ENCODE results near the gene ADGRF4.

Gene ADGRF4

GRCh38 chr6:47709160-47709559 is 10.8 kb downstream of the ADGRF4 start:
- no peaks in the 10 kb centered on the region for H3K36me3 Mint-ChIP-seq
- no peaks in the 10 kb centered on the region for H3K4me1 Mint-ChIP-seq (ENCODE audit: low read depth)
- peaks cover 3% of the 10 kb centered on the region for H3K27me3 Mint-ChIP-seq
- no peaks in the 10 kb centered on the region for H3K9me3 Mint-ChIP-seq (ENCODE audit: low read depth)
- H3K27ac Mint-ChIP-seq: no peak overlapping the region
- H3K4me3 Mint-ChIP-seq: no peak overlapping the region

- H3K4me3 Mint-ChIP-seq: no peak overlapping the region
- H3K4me1 Mint-ChIP-seq (ENCODE audit: low read depth): peaks cover 2% of the 10 kb centered on the region
- no peaks in the 10 kb centered on the region for H3K36me3 Mint-ChIP-seq
- H3K27me3 Mint-ChIP-seq: peaks cover 3% of the 10 kb centered on the region
- no peaks in the 10 kb centered on the region for H3K9me3 Mint-ChIP-seq (ENCODE audit: low read depth)
- no peak overlapping the region for H3K27ac Mint-ChIP-seq
Observed at GRCh38 chr6:47710295-47710694, 11.9 kb downstream of the ADGRF4 start.

GRCh38 chr6:47713200-47713599 is 14.8 kb downstream of the ADGRF4 start:
- Mint-ChIP-seq H3K4me1 (ENCODE audit: low read depth) (peaks cover 12% of the 10 kb centered on the region), H3K27me3 (no peaks in the 10 kb centered on the region), H3K9me3 (ENCODE audit: low read depth) (no peaks in the 10 kb centered on the region), H3K4me3 (no peak overlapping the region), H3K36me3 (no peaks in the 10 kb centered on the region), H3K27ac (no peak overlapping the region)

DNA sequence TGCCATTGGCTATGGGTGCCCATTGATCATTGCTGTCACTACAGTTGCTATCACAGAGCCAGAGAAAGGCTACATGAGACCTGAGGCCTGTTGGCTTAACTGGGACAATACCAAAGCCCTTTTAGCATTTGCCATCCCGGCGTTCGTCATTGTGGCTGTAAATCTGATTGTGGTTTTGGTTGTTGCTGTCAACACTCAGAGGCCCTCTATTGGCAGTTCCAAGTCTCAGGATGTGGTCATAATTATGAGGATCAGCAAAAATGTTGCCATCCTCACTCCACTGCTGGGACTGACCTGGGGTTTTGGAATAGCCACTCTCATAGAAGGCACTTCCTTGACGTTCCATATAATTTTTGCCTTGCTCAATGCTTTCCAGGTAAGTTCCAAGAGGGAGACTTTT is 16.4 kb downstream of the ADGRF4 start:
- H3K27ac Mint-ChIP-seq: no peak overlapping the region
- no peaks in the 10 kb centered on the region for H3K9me3 Mint-ChIP-seq (ENCODE audit: low read depth)
- H3K4me3 Mint-ChIP-seq: no peak overlapping the region
- H3K36me3 Mint-ChIP-seq: no peaks in the 10 kb centered on the region
- no peaks in the 10 kb centered on the region for H3K27me3 Mint-ChIP-seq
- peaks cover 12% of the 10 kb centered on the region for H3K4me1 Mint-ChIP-seq (ENCODE audit: low read depth)

- peak overlapping the region; percentile 66 for H3K27ac Mint-ChIP-seq
- H3K27me3 Mint-ChIP-seq: peaks cover 3% of the 10 kb centered on the region
- H3K36me3 Mint-ChIP-seq: no peaks in the 10 kb centered on the region
- H3K4me3 Mint-ChIP-seq: no peak overlapping the region
- H3K9me3 Mint-ChIP-seq (ENCODE audit: low read depth): no peaks in the 10 kb centered on the region
- H3K4me1 Mint-ChIP-seq (ENCODE audit: low read depth): peaks cover 12% of the 10 kb centered on the region
Observed at GRCh38 chr6:47715782-47716181, 17.4 kb downstream of the ADGRF4 start.

DNA sequence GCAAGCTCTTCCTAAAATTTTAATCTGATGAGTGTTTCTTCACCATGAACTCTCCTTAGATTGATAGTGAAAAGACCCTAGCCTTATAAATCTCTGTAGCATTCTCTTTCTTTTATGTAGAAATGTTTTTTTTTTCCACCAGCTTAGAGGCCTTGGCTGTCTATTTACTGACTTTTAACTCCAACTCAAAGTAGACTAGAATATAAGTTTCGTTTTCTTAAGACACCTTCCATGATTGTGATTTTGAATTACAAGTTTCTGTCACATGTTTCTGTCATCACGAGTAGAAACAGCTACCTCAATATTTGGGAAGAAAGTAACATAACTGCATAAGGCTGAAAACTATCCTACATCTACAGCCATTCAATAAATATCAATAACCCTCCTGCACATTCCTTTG is 17.8 kb downstream of the ADGRF4 start:
- Mint-ChIP-seq H3K4me3 (no peak overlapping the region), H3K27me3 (peaks cover 3% of the 10 kb centered on the region), H3K4me1 (ENCODE audit: low read depth) (peaks cover 12% of the 10 kb centered on the region), H3K36me3 (no peaks in the 10 kb centered on the region), H3K9me3 (ENCODE audit: low read depth) (no peaks in the 10 kb centered on the region), H3K27ac (peak overlapping the region; percentile 51)

DNA sequence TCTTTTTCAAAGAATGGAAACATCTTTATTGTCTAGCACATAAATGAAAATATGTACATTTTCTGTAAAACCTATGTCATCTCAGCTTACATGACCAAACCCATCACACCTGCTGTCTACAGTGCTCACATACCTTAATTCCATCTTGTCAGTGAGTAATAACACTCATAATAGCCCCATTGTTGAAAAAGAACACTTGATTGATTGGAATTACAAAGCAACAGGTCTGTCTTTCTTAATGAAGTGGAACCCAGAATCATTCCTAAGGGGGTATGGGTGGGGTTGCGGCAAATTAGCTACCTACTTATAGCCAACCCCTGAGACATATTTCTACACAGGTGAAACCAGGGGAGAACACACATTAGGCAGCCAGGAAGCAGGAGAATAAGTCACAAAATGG is 20.2 kb downstream of the ADGRF4 start:
- peaks cover 12% of the 10 kb centered on the region for H3K4me1 Mint-ChIP-seq (ENCODE audit: low read depth)
- H3K4me3 Mint-ChIP-seq: no peak overlapping the region
- H3K9me3 Mint-ChIP-seq (ENCODE audit: low read depth): no peaks in the 10 kb centered on the region
- no peaks in the 10 kb centered on the region for H3K36me3 Mint-ChIP-seq
- H3K27me3 Mint-ChIP-seq: peaks cover 3% of the 10 kb centered on the region
- H3K27ac Mint-ChIP-seq: no peak overlapping the region

DNA sequence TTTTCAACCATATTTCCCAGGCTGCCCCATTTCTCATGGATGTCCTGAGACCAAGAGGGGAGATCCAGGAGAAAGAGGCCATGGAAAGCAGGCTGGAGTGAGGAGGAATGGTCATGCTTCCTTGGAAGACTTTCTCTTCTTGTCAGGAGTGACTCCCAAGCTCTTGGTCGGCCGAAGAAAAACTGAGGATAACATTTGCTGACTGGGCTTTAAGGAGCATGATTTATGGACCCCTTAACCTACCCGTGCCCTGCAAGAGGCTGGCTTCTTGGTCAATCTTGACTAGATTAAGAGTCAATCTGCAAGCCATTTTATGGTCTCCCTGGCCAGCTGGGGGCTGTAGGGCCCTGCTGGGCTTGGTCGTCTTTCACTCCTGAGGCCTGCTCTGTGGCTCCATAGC is 22.8 kb downstream of the ADGRF4 start:
- Mint-ChIP-seq H3K9me3 (ENCODE audit: low read depth) (no peaks in the 10 kb centered on the region), H3K27ac (no peak overlapping the region), H3K27me3 (peaks cover 3% of the 10 kb centered on the region), H3K36me3 (no peaks in the 10 kb centered on the region), H3K4me3 (no peak overlapping the region), H3K4me1 (ENCODE audit: low read depth) (peaks cover 3% of the 10 kb centered on the region)

- no peak overlapping the region for H3K27ac Mint-ChIP-seq
- no peaks in the 10 kb centered on the region for H3K4me1 Mint-ChIP-seq (ENCODE audit: low read depth)
- H3K4me3 Mint-ChIP-seq: no peak overlapping the region
- no peaks in the 10 kb centered on the region for H3K36me3 Mint-ChIP-seq
- peaks cover 3% of the 10 kb centered on the region for H3K27me3 Mint-ChIP-seq
- no peaks in the 10 kb centered on the region for H3K9me3 Mint-ChIP-seq (ENCODE audit: low read depth)
Observed at GRCh38 chr6:47722194-47722593, 23.8 kb downstream of the ADGRF4 start.

DNA sequence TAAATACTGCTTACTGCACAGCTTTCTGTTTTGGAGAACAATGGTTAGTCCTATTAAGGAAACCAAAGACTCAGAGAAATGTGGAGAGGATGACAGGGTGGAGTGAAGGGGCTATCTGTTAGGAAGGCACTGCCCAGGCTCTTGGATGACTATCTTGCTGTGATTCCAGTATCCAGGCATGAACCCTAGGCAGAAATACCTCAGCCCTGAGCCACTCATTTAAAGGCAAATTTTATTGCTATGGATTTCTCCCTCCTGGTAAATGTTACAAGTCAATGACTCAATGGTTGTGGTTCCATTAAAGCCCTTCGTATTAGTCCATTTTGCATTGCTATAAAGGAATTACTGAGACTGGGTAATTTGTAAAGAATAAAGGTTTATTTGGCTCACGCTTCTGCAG is 25.9 kb downstream of the ADGRF4 start:
- no peaks in the 10 kb centered on the region for H3K36me3 Mint-ChIP-seq
- peaks cover 6% of the 10 kb centered on the region for H3K4me1 Mint-ChIP-seq (ENCODE audit: low read depth)
- H3K27ac Mint-ChIP-seq: no peak overlapping the region
- H3K27me3 Mint-ChIP-seq: peaks cover 3% of the 10 kb centered on the region
- H3K4me3 Mint-ChIP-seq: no peak overlapping the region
- H3K9me3 Mint-ChIP-seq (ENCODE audit: low read depth): no peaks in the 10 kb centered on the region

GRCh38 chr6:47727391-47727790 is 29.0 kb downstream of the ADGRF4 start:
- Mint-ChIP-seq H3K9me3 (ENCODE audit: low read depth) (no peaks in the 10 kb centered on the region), H3K4me1 (ENCODE audit: low read depth) (peaks cover 11% of the 10 kb centered on the region), H3K4me3 (no peak overlapping the region), H3K27me3 (no peaks in the 10 kb centered on the region), H3K36me3 (no peaks in the 10 kb centered on the region), H3K27ac (no peak overlapping the region)

GRCh38 chr6:47729019-47729418 is 30.6 kb downstream of the ADGRF4 start:
- no peaks in the 10 kb centered on the region for H3K9me3 Mint-ChIP-seq (ENCODE audit: low read depth)
- H3K4me1 Mint-ChIP-seq (ENCODE audit: low read depth): peaks cover 11% of the 10 kb centered on the region
- H3K27me3 Mint-ChIP-seq: no peaks in the 10 kb centered on the region
- no peaks in the 10 kb centered on the region for H3K36me3 Mint-ChIP-seq
- no peak overlapping the region for H3K4me3 Mint-ChIP-seq
- H3K27ac Mint-ChIP-seq: no peak overlapping the region

DNA sequence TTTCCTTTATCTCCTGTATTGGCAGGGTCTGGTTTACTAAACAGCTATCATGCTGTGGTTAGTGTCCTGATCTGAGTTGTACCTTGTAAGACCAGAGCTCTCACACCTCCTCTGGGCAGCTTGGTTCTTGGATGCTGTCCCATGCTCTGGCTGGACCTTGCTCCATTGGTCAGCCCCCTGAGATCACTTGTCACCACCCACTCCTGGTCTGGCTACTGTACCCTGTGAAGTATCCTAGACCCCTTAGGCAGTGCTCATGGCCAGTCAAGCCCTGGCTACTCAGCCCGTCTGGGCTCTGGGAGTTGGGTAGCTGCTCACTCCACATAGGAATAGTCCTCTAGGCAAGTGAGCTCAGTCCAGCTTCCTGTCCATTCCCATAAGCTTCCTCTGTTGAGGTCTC is 31.1 kb downstream of the ADGRF4 start:
- no peak overlapping the region for H3K27ac Mint-ChIP-seq
- no peak overlapping the region for H3K4me3 Mint-ChIP-seq

GRCh38 chr6:47733879-47734558 is 35.6 kb downstream of the ADGRF4 start:
- H3K9me3 Mint-ChIP-seq (ENCODE audit: low read depth): no peaks in the 10 kb centered on the region
- H3K4me1 Mint-ChIP-seq (ENCODE audit: low read depth): peaks cover 6% of the 10 kb centered on the region
- H3K27me3 Mint-ChIP-seq: peaks cover 2% of the 10 kb centered on the region
- no peaks in the 10 kb centered on the region for H3K36me3 Mint-ChIP-seq
- H3K27ac Mint-ChIP-seq: no peak overlapping the region
- H3K4me3 Mint-ChIP-seq: no peak overlapping the region

More for the DNA sequence above, 31.1 kb downstream of the ADGRF4 start:
- H3K27me3 Mint-ChIP-seq: no peaks in the 10 kb centered on the region
- peaks cover 11% of the 10 kb centered on the region for H3K4me1 Mint-ChIP-seq (ENCODE audit: low read depth)
- H3K36me3 Mint-ChIP-seq: no peaks in the 10 kb centered on the region
- H3K9me3 Mint-ChIP-seq (ENCODE audit: low read depth): no peaks in the 10 kb centered on the region

- Mint-ChIP-seq H3K27me3 (peaks cover 2% of the 10 kb centered on the region), H3K4me3 (no peak overlapping the region), H3K27ac (no peak overlapping the region), H3K9me3 (ENCODE audit: low read depth) (no peaks in the 10 kb centered on the region), H3K36me3 (no peaks in the 10 kb centered on the region), H3K4me1 (ENCODE audit: low read depth) (peaks cover 2% of the 10 kb centered on the region)
Observed at GRCh38 chr6:47734831-47735481, 36.6 kb downstream of the ADGRF4 start.

All from activated naive CD8-positive, alpha-beta T cell (primary cell).